ENCODE data around the gene SAMD11.
"Not testable (repeated sequence)": the region's sequence is repeated elsewhere in the genome, so short reads cannot be mapped to it uniquely, and the experiment has no call there.

DNA sequence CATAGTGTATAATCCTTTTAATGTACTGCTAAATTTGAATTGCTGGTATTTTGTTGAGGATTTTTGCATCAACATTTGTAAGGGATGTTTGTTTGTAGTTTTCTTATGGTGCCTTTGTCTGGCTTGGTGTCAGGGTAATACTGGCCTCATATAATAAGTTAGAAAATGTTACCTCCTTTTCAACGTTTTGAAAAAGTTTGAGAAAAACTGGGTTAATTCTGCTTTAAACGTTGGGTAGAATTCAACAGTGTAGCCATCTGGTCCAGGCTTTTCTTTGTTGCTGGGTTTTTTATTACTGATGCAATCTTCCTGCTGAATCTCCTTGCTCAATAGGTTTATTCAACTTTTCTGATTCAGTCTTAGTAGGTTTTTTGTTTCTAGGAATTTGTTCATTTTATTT lies 43.2 kb upstream of the SAMD11 start:
- not testable (repeated sequence) for TF ChIP-seq CEBPB (IDR thresholded peaks at IDR 0.05); MYC (IDR thresholded peaks at IDR 0.05; ENCODE audit: borderline replicate concordance, low read length); JUN (IDR thresholded peaks at IDR 0.05); SMC3 (IDR thresholded peaks at IDR 0.05); CHD2 (IDR thresholded peaks at IDR 0.05; ENCODE audit: low read length, partially characterized antibody)
- TF ChIP-seq, protein P1, sequence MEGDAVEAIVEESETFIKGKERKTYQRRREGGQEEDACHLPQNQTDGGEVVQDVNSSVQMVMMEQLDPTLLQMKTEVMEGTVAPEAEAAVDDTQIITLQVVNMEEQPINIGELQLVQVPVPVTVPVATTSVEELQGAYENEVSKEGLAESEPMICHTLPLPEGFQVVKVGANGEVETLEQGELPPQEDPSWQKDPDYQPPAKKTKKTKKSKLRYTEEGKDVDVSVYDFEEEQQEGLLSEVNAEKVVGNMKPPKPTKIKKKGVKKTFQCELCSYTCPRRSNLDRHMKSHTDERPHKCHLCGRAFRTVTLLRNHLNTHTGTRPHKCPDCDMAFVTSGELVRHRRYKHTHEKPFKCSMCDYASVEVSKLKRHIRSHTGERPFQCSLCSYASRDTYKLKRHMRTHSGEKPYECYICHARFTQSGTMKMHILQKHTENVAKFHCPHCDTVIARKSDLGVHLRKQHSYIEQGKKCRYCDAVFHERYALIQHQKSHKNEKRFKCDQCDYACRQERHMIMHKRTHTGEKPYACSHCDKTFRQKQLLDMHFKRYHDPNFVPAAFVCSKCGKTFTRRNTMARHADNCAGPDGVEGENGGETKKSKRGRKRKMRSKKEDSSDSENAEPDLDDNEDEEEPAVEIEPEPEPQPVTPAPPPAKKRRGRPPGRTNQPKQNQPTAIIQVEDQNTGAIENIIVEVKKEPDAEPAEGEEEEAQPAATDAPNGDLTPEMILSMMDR (IDR thresholded peaks at IDR 0.05) = not testable (repeated sequence)
